ENCODE results near the gene MORN5.

MORN5 gene

DNA sequence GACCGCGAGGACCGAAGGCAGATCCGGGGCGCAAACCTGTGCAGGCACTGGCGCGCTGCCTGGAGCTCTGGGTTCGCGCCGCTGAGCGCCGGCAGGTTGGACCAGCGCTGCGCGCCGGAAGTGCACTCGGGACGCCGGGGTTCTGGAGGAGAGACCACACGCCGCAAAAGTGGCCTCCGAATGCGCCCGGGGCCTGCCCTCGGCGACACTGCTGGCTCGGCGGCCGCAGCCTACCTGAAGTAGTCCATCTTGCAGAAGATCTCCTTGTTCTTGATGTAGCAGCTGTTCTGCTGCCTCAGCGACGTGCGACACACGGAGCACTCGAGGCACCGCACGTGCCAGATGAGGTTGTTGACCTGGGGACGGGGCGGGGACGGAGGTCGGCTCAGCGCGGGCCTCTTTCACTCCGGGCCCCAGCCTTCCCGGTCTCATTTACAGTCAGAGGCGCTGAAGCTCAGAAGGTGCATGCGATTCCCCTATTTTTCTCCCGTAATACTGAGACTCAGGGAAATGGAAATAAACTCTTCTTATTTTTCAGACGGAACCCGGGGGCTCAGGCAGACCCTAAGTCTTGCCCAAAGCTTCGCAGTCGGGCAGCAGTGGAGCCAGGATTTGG is 66.5 kb downstream of the MORN5 start:
- TF ChIP-seq, protein P1, sequence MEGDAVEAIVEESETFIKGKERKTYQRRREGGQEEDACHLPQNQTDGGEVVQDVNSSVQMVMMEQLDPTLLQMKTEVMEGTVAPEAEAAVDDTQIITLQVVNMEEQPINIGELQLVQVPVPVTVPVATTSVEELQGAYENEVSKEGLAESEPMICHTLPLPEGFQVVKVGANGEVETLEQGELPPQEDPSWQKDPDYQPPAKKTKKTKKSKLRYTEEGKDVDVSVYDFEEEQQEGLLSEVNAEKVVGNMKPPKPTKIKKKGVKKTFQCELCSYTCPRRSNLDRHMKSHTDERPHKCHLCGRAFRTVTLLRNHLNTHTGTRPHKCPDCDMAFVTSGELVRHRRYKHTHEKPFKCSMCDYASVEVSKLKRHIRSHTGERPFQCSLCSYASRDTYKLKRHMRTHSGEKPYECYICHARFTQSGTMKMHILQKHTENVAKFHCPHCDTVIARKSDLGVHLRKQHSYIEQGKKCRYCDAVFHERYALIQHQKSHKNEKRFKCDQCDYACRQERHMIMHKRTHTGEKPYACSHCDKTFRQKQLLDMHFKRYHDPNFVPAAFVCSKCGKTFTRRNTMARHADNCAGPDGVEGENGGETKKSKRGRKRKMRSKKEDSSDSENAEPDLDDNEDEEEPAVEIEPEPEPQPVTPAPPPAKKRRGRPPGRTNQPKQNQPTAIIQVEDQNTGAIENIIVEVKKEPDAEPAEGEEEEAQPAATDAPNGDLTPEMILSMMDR (IDR thresholded peaks at IDR 0.05; ENCODE audit: low read depth, low read length), result no peak
- DNase-seq (ENCODE audit: low read depth in 2 of 2), result no peak
- peak overlapping the region in 1 of 2 donors; percentile 11 for H3K4me3 ChIP-seq (replicated peaks in 1 of 2; ENCODE audit: low read depth in 2 of 2, low read length in 2 of 2)

DNA sequence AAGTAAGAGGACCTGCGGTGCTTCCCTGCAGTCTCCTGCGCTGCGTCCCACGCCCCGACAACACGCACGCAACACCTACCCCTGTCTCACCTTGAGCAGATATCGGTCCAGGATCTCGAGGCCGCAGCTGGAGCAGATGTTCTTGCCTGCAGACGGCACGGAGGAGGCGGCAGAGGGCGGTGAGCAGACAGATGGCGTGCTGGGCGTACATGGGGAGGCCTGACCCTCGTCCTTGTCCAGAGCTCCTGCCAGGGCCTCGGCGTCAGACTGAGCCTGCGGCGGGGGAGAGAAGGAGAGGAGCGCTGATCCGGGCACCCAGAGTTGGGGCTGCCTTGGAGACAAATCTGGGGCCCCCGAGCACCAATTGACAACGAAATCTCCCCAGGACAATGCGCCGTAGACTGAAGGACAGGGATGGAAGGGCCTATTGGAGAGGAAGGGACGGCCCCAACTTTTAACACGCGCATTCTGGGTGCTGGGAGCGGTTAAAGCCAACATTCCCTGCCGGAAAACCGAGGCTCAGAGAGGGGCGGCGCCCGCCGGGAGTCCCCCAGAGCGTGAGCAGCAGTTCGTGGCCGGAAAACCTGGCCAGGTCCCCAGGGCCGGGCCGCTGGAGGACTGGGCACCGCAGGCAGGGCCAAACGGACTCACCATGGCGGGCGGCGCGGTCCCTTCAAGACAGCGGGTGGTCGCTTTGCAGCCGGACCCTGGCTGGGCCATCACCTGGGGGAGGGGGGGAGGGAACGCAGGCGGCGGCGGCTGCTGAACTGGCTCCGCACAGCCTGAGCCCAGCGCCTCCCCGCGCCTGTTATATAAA is 67.3 kb downstream of the MORN5 start:
- H3K4me3 ChIP-seq (replicated peaks in 1 of 2; ENCODE audit: low read depth in 2 of 2, low read length in 2 of 2), result no peak overlapping the region
- TF ChIP-seq, protein P1 (IDR thresholded peaks at IDR 0.05; ENCODE audit: low read depth, low read length), result no peak
- no peak for DNase-seq (ENCODE audit: low read depth in 2 of 2)

DNA sequence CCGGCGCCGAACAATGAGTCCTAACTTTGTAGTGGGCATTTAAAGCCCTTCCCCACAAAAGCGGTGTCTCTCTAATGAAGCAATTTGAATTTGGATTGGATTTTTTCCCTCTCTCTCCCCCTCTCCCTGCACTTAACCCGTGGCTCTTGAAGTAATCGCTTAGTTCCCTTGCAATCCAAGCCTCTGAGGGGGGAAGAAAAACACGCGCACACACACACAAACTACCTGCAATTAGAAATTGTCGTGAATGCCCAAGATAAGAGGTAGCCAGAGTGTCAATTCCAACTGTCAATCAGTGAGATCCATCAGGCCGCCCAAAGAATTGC is 67.8 kb downstream of the MORN5 start:
- no peak overlapping the region for H3K4me3 ChIP-seq (replicated peaks in 1 of 2; ENCODE audit: low read depth in 2 of 2, low read length in 2 of 2)
- TF ChIP-seq, protein P1 (IDR thresholded peaks at IDR 0.05; ENCODE audit: low read depth, low read length), result no peak
- DNase-seq (ENCODE audit: low read depth in 2 of 2), result no peak

DNA sequence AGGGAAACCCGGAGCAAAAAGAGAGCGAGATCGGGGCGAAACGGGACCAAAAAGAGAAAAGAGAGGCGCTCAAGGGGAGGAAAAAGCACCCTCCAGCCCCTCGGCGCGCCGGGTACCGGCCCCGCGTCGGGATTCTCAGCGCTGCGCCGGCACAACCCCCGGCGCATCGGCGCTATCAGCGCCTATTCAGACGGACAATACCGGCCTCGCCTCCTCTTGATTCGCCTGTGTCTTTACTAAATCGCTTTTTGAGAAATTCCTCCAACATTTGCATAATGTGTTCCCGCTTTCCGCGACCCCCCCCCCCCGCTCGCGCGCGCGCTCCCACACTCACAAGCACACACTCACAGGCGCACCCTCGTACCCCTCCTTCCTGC is 68.5 kb downstream of the MORN5 start:
- DNase-seq (ENCODE audit: low read depth in 2 of 2), result no peak
- H3K4me3 ChIP-seq (replicated peaks in 1 of 2; ENCODE audit: low read depth in 2 of 2, low read length in 2 of 2), result peak overlapping the region in 1 of 2 donors; percentile 18
- TF ChIP-seq, protein P1 (IDR thresholded peaks at IDR 0.05; ENCODE audit: low read depth, low read length), result no peak

DNA sequence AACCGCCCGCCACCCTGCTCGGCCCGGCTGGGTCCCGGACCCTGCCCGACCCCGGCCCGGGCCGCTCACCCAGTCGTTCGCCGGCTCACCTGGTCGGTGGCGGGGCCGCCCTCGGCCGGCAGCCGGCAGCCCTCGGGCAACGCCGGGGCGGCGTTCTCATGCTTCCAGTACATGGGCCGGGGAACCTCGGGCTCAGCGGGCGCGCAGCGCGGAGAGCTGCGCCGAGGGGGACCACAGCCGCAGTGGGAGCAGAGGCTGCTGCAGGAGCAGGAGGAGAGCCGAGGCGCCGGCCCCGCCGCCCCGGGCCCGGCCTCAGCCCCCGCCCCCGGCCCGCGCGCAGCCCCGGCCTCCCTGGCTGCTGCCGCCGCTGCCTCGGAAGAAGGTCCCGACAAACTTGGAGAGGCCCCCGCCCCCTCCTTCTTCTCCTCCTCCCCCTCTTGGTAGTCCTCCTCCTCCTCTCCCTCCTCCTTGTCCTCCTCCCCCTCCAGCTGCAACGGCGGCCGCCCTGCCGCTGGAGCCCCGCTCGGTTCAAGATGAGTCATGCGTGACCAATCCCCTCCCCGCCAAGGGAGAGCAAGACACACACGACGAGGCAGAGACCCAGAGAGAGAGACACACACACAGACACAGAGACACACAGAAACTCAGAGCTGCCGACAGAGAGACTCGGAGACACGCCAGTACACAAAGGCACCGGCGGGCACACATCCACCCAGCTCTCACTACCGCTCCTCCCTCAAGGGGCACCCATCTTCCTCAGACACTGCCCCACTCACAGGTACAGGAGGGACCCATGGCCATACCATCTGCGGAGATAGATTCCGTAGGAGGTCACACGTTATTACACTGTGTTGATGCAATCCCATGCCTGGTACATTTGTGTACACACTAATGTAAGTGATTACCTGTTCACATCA is 69.1 kb downstream of the MORN5 start, which contains the start of gene LHX6:
Gene LHX6 (minus strand): TSS at position 390 of the 917 bp plus-strand sequence. CDS start 217 bp downstream, at position 173.
- H3K4me3 ChIP-seq (replicated peaks in 1 of 2; ENCODE audit: low read depth in 2 of 2, low read length in 2 of 2), result peak within 1 kb of the TSS in 1 of 2 donors; percentile 18
- TF ChIP-seq, protein P1 (IDR thresholded peaks at IDR 0.05; ENCODE audit: low read depth, low read length), result no peak
- peak in 1 of 2 donors; percentile 29 for DNase-seq (ENCODE audit: low read depth in 2 of 2)

DNA sequence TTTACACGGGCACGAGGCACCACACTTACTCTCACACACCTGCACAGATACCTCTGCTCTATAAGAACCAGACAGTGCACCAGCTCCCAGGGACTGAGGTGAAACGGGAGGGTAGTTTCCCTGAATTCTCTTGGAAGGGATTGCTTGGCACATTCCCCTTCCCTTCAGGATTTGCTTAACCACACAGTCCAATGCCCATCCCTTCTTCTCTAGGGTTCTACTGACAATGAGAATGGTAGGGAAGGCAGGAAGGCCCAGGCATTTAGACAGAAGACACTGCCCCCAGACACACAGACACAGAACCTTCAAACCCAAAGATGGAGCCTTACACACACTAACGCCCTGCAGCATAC is 69.8 kb downstream of the MORN5 start:
- TF ChIP-seq, protein P1 (IDR thresholded peaks at IDR 0.05; ENCODE audit: low read depth, low read length), result no peak
- no peak for DNase-seq (ENCODE audit: low read depth in 2 of 2)
- H3K4me3 ChIP-seq (replicated peaks in 1 of 2; ENCODE audit: low read depth in 2 of 2, low read length in 2 of 2), result no peak overlapping the region

Data from cardiac fibroblast (primary cell).